ACHN (cell line): ENCODE data around the gene LIMD2.

Experiments
- DNase-seq: peaks from one replicate; pipeline ENCODE4 v3.0.0-alpha.2; 2015
- in situ Hi-C: cut with HindIII; loops from 2 replicates; pipeline ENCODE4 v1.10.0; 2017; ENCODE audit warnings: low sequenced_read_pairs, low pct_ligation_motif_present, low pct_unique_long_range_greater_than_20kb

The LIMD2 gene

DNA sequence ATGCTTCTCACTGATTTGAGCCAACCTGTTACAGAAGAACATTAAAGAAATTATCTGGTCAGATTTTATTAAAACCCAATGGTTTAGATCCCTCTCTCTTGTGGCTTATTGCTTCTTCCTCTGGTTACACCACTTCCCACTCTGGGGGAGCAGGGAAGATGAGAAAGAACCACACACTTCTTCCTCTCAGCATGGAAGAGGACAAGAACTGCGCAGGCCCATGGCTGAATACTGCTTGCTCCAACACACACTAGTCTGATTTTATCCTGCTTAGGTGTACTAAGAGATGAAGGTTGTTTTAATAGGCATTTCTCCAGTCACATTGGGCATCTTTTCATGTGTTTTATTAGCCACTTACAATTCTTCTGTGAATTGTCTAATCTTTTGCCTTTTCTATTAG, 50.1 kb downstream of the LIMD2 start:
- in situ Hi-C loops, result no loop called here
- DNase-seq, result no peak

DNA sequence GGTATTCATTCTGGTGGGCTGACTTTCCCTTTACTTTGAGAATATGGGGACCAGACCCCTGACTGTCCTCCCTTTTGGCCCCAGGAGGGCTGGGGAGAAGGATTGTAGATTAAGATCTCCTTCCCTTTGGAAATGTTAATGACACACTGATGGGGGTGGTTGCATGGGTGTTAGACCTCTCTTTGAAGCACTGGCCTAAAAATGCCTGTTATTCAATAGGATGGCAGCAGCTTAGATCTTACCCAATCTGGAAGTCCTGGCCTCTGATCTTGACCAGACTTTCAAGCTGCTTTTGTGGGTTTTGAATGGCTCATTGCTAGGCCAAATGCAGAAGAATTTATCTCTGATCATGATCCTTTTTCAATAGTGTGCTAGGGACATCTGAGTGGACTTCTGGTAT, 52.0 kb downstream of the LIMD2 start:
- DNase-seq, result no peak
- in situ Hi-C loops, result no loop called here

DNA sequence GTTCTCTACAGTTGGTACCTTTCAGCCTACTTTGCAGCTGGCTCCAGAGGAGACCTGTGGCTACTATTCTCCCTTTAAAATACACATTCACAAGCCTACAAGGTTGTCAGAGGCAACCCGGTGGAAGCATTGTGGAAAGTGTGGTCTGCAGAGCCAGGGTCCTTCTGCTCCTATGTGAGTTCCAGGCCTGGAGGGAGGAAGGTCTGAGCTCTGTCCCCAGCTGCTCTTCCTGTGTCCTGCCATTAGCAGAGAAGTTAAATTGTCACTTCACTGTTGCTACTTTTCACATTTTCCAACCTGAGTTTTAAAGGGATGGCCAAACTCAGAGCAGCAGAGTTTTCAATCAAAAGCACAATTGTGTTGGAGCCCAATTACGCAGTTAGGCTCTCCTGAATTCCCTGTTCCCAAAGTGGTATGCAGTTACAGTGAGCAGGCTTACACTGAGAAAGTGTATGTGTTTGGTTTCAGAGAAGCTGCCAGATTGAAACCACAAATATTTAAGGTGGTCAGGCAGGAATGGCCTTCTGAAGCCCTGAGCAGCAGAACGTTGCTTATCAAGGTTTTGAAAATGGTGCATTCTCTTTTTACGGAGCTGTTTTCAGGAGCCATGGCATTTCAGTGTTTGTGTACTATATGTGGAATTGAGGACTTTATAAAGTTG, 52.7 kb downstream of the LIMD2 start:
- DNase-seq, result peak; percentile 68
- in situ Hi-C loops, result no loop called here

DNA sequence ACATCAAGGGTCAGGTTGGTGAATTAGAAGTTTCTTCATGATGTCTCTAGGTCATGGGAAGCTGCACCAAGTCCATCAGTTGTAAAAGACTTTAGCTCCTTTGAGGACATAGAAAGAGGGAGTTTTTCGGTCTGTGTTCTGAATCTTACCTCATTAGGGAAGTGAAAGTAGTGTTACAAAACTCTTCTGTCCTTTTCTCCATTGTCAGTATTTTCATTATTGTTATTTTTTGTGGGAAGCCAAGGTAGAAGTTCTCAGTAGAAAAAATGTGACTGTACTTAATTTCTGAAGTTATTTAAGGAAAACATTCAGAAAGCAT, 53.5 kb downstream of the LIMD2 start:
- no peak for DNase-seq

More for the DNA sequence above, 53.5 kb downstream of the LIMD2 start:
- in situ Hi-C loops, result no loop called here
